K562 (cell line): ENCODE measurements around the gene TTC33. TPM values are rescaled to one million over a fixed set of nuclear protein-coding genes. Genes with fewer than 3 reads are reported as not detected.

Experiments
- ATAC-seq: fragments of 200-7000 bp; cut with Tn5 transposase; 3 replicates; pipeline ENCODE4 v1.9.1; 2020; ENCODE audit warnings: moderate library complexity
- BruUV-seq: library from RNA; stranded (reverse); fragments of 400-500 nt; replicated peaks from 2 replicates; lab custom pipeline; 2021; lab: Mats Ljungman, UMichigan
- CTCF ChIA-PET: fragments of 300-600 bp; formaldehyde crosslinking; extraction: SDS; loops from one replicate; lab custom pipeline; 2021; ENCODE audit warnings: low intra/inter-chr PET ratio; lab: Yijun Ruan, JAX
- POLR2A ChIA-PET: fragments of 300-600, 350-650 bp; sonication (Branson Sonifier 250); formaldehyde crosslinking; extraction: SDS; loops from one replicate; lab custom pipeline; 2021; ENCODE audit warnings: antibody characterized with exemption, inconsistent platforms; lab: Yijun Ruan, JAX
- DNase-seq, 4 experiments: peaks; one replicate each; pipeline versions ENCODE4 v3.0.0 to v3.0.0-alpha.2; 2011 to 2018; ENCODE audit warnings: low spot score in 3 of 4, mixed read lengths in 3 of 4; ENCODE audit errors: extremely low read depth in 1 of 4
- FAIRE-seq: peaks from 2 replicates; lab custom pipeline; 2011; peaks lifted over from hg19 to GRCh38; lab: Jason Lieb, UNC
- H2AFZ ChIP-seq: 2 replicates; pipeline ENCODE4 v1.6.0; 2011; ENCODE audit warnings: low read depth, low read length, control low read depth, inconsistent platforms
- H3K27ac ChIP-seq: fragments of 200-600 bp; 3 replicates; pipeline ENCODE4 v1.8.0; 2011; ENCODE audit warnings: low read depth, mild to moderate bottlenecking, control low read depth, inconsistent platforms, low read length, moderate library complexity, mixed read lengths; ENCODE audit errors: extremely low read depth
- H3K27me3 ChIP-seq, 2 experiments: fragments of 300-600 bp in 1 of 2; 2 replicates in 1 of 2; 3 replicates in 1 of 2; pipeline versions ENCODE4 v1.6.0 to v1.8.0; 2011; ENCODE audit warnings: inconsistent platforms in 2 of 2, low read length in 2 of 2, mild to moderate bottlenecking in 1 of 2, mixed read lengths in 1 of 2, moderate library complexity in 1 of 2; ENCODE audit not compliant: control insufficient read depth in 2 of 2, insufficient read depth in 2 of 2
- H3K36me3 ChIP-seq: fragments of 300-600 bp; 3 replicates; pipeline ENCODE4 v1.8.0; 2011; ENCODE audit warnings: mild to moderate bottlenecking, low read length, inconsistent platforms; ENCODE audit not compliant: control insufficient read depth, insufficient read depth
- H3K4me1 ChIP-seq, 2 experiments: fragments of 200-600 bp in 1 of 2; replicated peaks in 1 of 2; 2 replicates in 1 of 2; 3 replicates in 1 of 2; pipeline versions ENCODE4 v1.5.1 to v1.8.0; 2011; ENCODE audit warnings: inconsistent platforms in 2 of 2, low read length in 2 of 2, mild to moderate bottlenecking in 1 of 2, mixed read lengths in 1 of 2, moderate library complexity in 1 of 2; ENCODE audit not compliant: control insufficient read depth in 2 of 2, insufficient read depth in 2 of 2
- H3K4me2 ChIP-seq: 2 replicates; pipeline ENCODE4 v1.6.1; 2011; ENCODE audit warnings: low read length, control low read depth, inconsistent platforms, mixed read lengths; ENCODE audit not compliant: insufficient read depth
- H3K4me3 ChIP-seq: fragments of 200-600 bp; sonication (generic), shearing (Covaris generic); 2 replicates; pipeline ENCODE4 v1.5.1; 2016; ENCODE audit warnings: control low read depth, inconsistent platforms
- H3K79me2 ChIP-seq: fragments of 200-600 bp; 3 replicates; pipeline ENCODE4 v1.8.0; 2011; ENCODE audit warnings: low read length, inconsistent platforms; ENCODE audit not compliant: control insufficient read depth, insufficient read depth
- H3K9ac ChIP-seq, 2 experiments: 2 replicates each; pipeline versions ENCODE4 v1.6.0 to v1.6.1; 2011; ENCODE audit warnings: low read depth in 2 of 2, low read length in 2 of 2, control low read depth in 1 of 2, inconsistent platforms in 1 of 2, mild to moderate bottlenecking in 1 of 2, mixed read lengths in 1 of 2; ENCODE audit not compliant: insufficient read depth in 1 of 2
- H3K9me1 ChIP-seq: one replicate; pipeline ENCODE4 v1.6.0; 2011; ENCODE audit warnings: inconsistent platforms, mild to moderate bottlenecking, low read length, moderate library complexity; ENCODE audit not compliant: control insufficient read depth, insufficient read depth
- H3K9me3 ChIP-seq: replicated peaks from 2 replicates; pipeline ENCODE4 v1.5.1; 2011; ENCODE audit warnings: low read depth, low read length, inconsistent platforms; ENCODE audit not compliant: control insufficient read depth, insufficient read depth
- H4K20me1 ChIP-seq: replicated peaks from 2 replicates; pipeline ENCODE4 v1.6.1; 2011; ENCODE audit warnings: low read length, inconsistent platforms, mixed read lengths; ENCODE audit not compliant: control insufficient read depth, insufficient read depth
- BDP1 ChIP-seq: IDR thresholded peaks from 3 replicates; pipeline ENCODE4 v1.6.1; 2011; ENCODE audit not compliant: insufficient read length, insufficient read depth
- BRCA1 ChIP-seq, 2 experiments: fragments of 450-650 bp in 1 of 2; sonication (generic) in 1 of 2; formaldehyde crosslinking in 1 of 2; IDR thresholded peaks; 2 replicates each; pipeline versions ENCODE4 v1.5.0 to v1.6.1; 2017 to 2020; ENCODE audit warnings: mild to moderate bottlenecking in 1 of 2, missing genetic modification reagents in 1 of 2
- FOXP4 ChIP-seq: sonication (generic); formaldehyde crosslinking; IDR thresholded peaks from 2 replicates; pipeline ENCODE4 v1.8.0; 2022; ENCODE audit warnings: mild to moderate bottlenecking, missing genetic modification reagents, borderline replicate concordance
- GTF2F1 ChIP-seq: IDR thresholded peaks from 2 replicates; pipeline ENCODE4 v1.6.1; 2011; ENCODE audit warnings: low read depth, low read length, improper control_type of control experiment
- MYBL2 ChIP-seq, 2 experiments: fragments of 450-650 bp in 1 of 2; sonication (generic) in 1 of 2; formaldehyde crosslinking in 1 of 2; IDR thresholded peaks; 2 replicates each; pipeline versions ENCODE4 v1.6.1 to v1.8.1; 2017 to 2022; ENCODE audit warnings: borderline replicate concordance in 1 of 2, inconsistent platforms in 1 of 2, low read depth in 1 of 2, mild to moderate bottlenecking in 1 of 2, missing genetic modification reagents in 1 of 2, moderate library complexity in 1 of 2
- TAF1 ChIP-seq: IDR thresholded peaks from 2 replicates; pipeline ENCODE4 v1.6.1; 2011; ENCODE audit warnings: mild to moderate bottlenecking, low read length, moderate library complexity; ENCODE audit not compliant: insufficient read depth, control insufficient read depth, severe bottlenecking; ENCODE audit errors: extremely low read depth
- TCF7 ChIP-seq: sonication (generic); IDR thresholded peaks from 2 replicates; pipeline ENCODE4 v1.6.1; 2016; ENCODE audit warnings: antibody characterized with exemption, borderline replicate concordance
- ZNF121 ChIP-seq: sonication (generic); formaldehyde crosslinking; conservative IDR thresholded peaks from 2 replicates; pipeline ENCODE4 v1.8.0; 2022; ENCODE audit warnings: missing genetic modification reagents
- WGBS: fragments of 100-300 bp; shearing (Covaris generic); methylation state at CpG from one replicate; pipeline ENCODE4 v1.1.6; 2016; ENCODE audit warnings: low coverage, mixed read lengths; ENCODE audit not compliant: insufficient coverage; ENCODE audit errors: missing lambda C conversion rate; 5-methylcytosine and 5-hydroxymethylcytosine counted together
- in situ Hi-C: fragments of 300-500 bp; cut with MboI; formaldehyde crosslinking; loops from 4 replicates; pipeline ENCODE4 v1.15.0; 2018; ENCODE audit warnings: inconsistent platforms, mixed read lengths
- intact Hi-C: fragments of 100-400 bp; cut with micrococcal nuclease; formaldehyde crosslinking; loops from 2 replicates; pipeline ENCODE4 v1.14.2; 2022
- polyA plus RNA-seq, 8 experiments: library from polyadenylated mRNA; depleted of rRNA in 4 of 8; stranded (reverse) in 5 of 8; unstranded in 3 of 8; fragments of >200 nt; fragmentation: Nextera tagmentation in 2 of 8; fragmentation: Illumina TruSeq in 1 of 8; extraction: Ambion mirVana in 2 of 8; extraction: Trizol in 1 of 8; gene quantifications; 2 replicates each; pipeline versions ENCODE4 v1.2.1 to v1.2.3, GENCODE V29; 2011 to 2014; ENCODE audit warnings: inconsistent platforms in 1 of 8, missing spikeins in 1 of 8
- total RNA-seq, 7 experiments: library from RNA; depleted of rRNA in 6 of 7; stranded (reverse); fragments of >200 nt in 6 of 7; fragmentation: Illumina TruSeq in 2 of 7; extraction: Trizol in 2 of 7; gene quantifications; 2 replicates each; pipeline versions ENCODE4 v1.2.1 to v1.2.3, GENCODE V29; 2011 to 2021; ENCODE audit warnings: low replicate concordance in 1 of 7

The TTC33 gene
- total and polyA plus RNA-seq, 9 of the 15 experiments (the other 6 are each of a cell fraction or from before 2014, with no cell fraction given): 11.5 to 24.9 (median 21.1) TPM

- no peaks in the 10 kb centered on the region for H3K9me1 ChIP-seq
- no peaks in the 10 kb centered on the region for H3K79me2 ChIP-seq
- TF ChIP-seq MYBL2 (IDR thresholded peaks at IDR 0.05; ENCODE audit: low read depth): no peak
- TF ChIP-seq MYBL2 (CRISPR knock-in tag; IDR thresholded peaks at IDR 0.05; ENCODE audit: borderline replicate concordance): no peak
- no peak for TF ChIP-seq TAF1
- TF ChIP-seq TCF7: no peak
- TF ChIP-seq ZNF121 (CRISPR knock-in tag): no peak
- no peak overlapping the region for H3K4me3 ChIP-seq
- no peak for DNase-seq
- no peak overlapping the region for H2AFZ ChIP-seq
- no peak overlapping the region for H3K4me2 ChIP-seq
- no TSS peak for BruUV-seq
- no peaks in the 10 kb centered on the region for H3K27me3 ChIP-seq
- no peaks in the 10 kb centered on the region for H3K4me1 ChIP-seq
- H4K20me1 ChIP-seq: no peaks in the 10 kb centered on the region
- H3K9ac ChIP-seq: no peak overlapping the region
- in situ Hi-C loops: no loop called here
- no peak for FAIRE-seq
- intact Hi-C loops: no loop called here
- no peak overlapping the region for H3K27ac ChIP-seq
- no peaks in the 10 kb centered on the region for H3K36me3 ChIP-seq
- ChIA-PET CTCF (no interaction called here), POLR2A (no interaction called here)
- H3K9me3 ChIP-seq: no peaks in the 10 kb centered on the region
- ATAC-seq: no peak
Observed at GRCh38 chr5:40556811-40557210, 198.9 kb downstream of the TTC33 start.

- no TSS peak for BruUV-seq
- no peaks in the 10 kb centered on the region for H3K4me1 ChIP-seq
- ChIA-PET POLR2A (no interaction called here), CTCF (no interaction called here)
- H3K4me3 ChIP-seq: no peak overlapping the region
- no peak overlapping the region for H3K4me2 ChIP-seq
- no peak for ATAC-seq
- no peaks in the 10 kb centered on the region for H3K36me3 ChIP-seq
- no peaks in the 10 kb centered on the region for H3K9me1 ChIP-seq
- no peaks in the 10 kb centered on the region for H3K79me2 ChIP-seq
- no peaks in the 10 kb centered on the region for H4K20me1 ChIP-seq
- in situ Hi-C loops: no loop called here
- WGBS: 0% methylated on average over 1 of the region's 1 CpG
- DNase-seq: no peak
- intact Hi-C loops: no loop called here
- H3K27me3 ChIP-seq: no peaks in the 10 kb centered on the region
- H3K9ac ChIP-seq: no peak overlapping the region
- no peak overlapping the region for H3K27ac ChIP-seq
- no peak for FAIRE-seq
- TF ChIP-seq BRCA1 (IDR thresholded peaks at IDR 0.05) (no peak), BRCA1 (CRISPR knock-in tag; IDR thresholded peaks at IDR 0.05) (no peak), GTF2F1 (no peak), BDP1 (no peak), FOXP4 (CRISPR knock-in tag) (no peak)
- H3K9me3 ChIP-seq: no peaks in the 10 kb centered on the region
- H2AFZ ChIP-seq: no peak overlapping the region
Observed at GRCh38 chr5:40555886-40556285, 199.9 kb downstream of the TTC33 start.
